ENCODE results near the gene B9D1.

- no peak for TF ChIP-seq CTCF (IDR thresholded peaks at IDR 0.05)
- no peak for TF ChIP-seq EP300 (IDR thresholded peaks at IDR 0.05)
- no peak for TF ChIP-seq POLR2A (IDR thresholded peaks at IDR 0.05)
These were observed 23.8 kb upstream of the B9D1 start for GRCh38 chr17:19386051-19386929.

All from stomach (tissue), 4 donors.